Measurements from ENCODE around the gene GNA14.
"Not testable (repeated sequence)": the region's sequence is repeated elsewhere in the genome, so short reads cannot be mapped to it uniquely, and the experiment has no call there.

Gene GNA14

GRCh38 chr9:77450085-77450475 lies 198.0 kb downstream of the GNA14 start:
- no peak for DNase-seq (ENCODE audit: low read depth in 2 of 2)

GRCh38 chr9:77449240-77450084 lies 198.7 kb downstream of the GNA14 start:
- DNase-seq (ENCODE audit: low read depth in 2 of 2) = no peak

- DNase-seq (ENCODE audit: low read depth in 2 of 2) = no peak
These were observed 200.5 kb downstream of the GNA14 start for GRCh38 chr9:77447646-77448045.

GRCh38 chr9:77442436-77442835 lies 205.7 kb downstream of the GNA14 start:
- no peak for DNase-seq (ENCODE audit: low read depth in 2 of 2)

- DNase-seq (ENCODE audit: low read depth in 2 of 2) = not testable (repeated sequence)
These were observed 207.0 kb downstream of the GNA14 start for GRCh38 chr9:77441124-77441523.

GRCh38 chr9:77440057-77440456 lies 208.1 kb downstream of the GNA14 start:
- DNase-seq (ENCODE audit: low read depth in 2 of 2) = no peak

- no peak for DNase-seq (ENCODE audit: low read depth in 2 of 2)
These were observed 209.5 kb downstream of the GNA14 start for GRCh38 chr9:77438653-77439052.

GRCh38 chr9:77435688-77436087 lies 212.4 kb downstream of the GNA14 start:
- DNase-seq (ENCODE audit: low read depth in 2 of 2) = no peak

- DNase-seq (ENCODE audit: low read depth in 2 of 2) = no peak
These were observed 212.8 kb downstream of the GNA14 start for GRCh38 chr9:77435277-77435676.

GRCh38 chr9:77433675-77434445 lies 214.3 kb downstream of the GNA14 start:
- DNase-seq (ENCODE audit: low read depth in 2 of 2) = peak; percentile 5 to 21

GRCh38 chr9:77432053-77432452 lies 216.1 kb downstream of the GNA14 start:
- DNase-seq (ENCODE audit: low read depth in 2 of 2) = no peak

GRCh38 chr9:77429928-77430327 lies 218.2 kb downstream of the GNA14 start:
- DNase-seq (ENCODE audit: low read depth in 2 of 2) = no peak

- DNase-seq (ENCODE audit: low read depth in 2 of 2) = no peak
These were observed 220.7 kb downstream of the GNA14 start for GRCh38 chr9:77427256-77427927.

- DNase-seq (ENCODE audit: low read depth in 2 of 2) = no peak
These were observed 221.4 kb downstream of the GNA14 start for GRCh38 chr9:77426712-77427111.

- DNase-seq (ENCODE audit: low read depth in 2 of 2) = no peak
These were observed 223.1 kb downstream of the GNA14 start for GRCh38 chr9:77424993-77425392.

- no peak for DNase-seq (ENCODE audit: low read depth in 2 of 2)
These were observed 224.3 kb downstream of the GNA14 start for GRCh38 chr9:77423841-77424240.

GRCh38 chr9:77422969-77423368 lies 225.2 kb downstream of the GNA14 start:
- DNase-seq (ENCODE audit: low read depth in 2 of 2) = no peak

GRCh38 chr9:77421506-77422265 lies 226.4 kb downstream of the GNA14 start:
- no peak for DNase-seq (ENCODE audit: low read depth in 2 of 2)

GRCh38 chr9:77420641-77421040 lies 227.5 kb downstream of the GNA14 start:
- DNase-seq (ENCODE audit: low read depth in 2 of 2) = no peak

GRCh38 chr9:77418226-77418625 lies 229.9 kb downstream of the GNA14 start:
- no peak for DNase-seq (ENCODE audit: low read depth in 2 of 2)

- DNase-seq (ENCODE audit: low read depth in 2 of 2) = no peak
These were observed 230.6 kb downstream of the GNA14 start for GRCh38 chr9:77417566-77417965.

GRCh38 chr9:77408521-77408920 lies 239.6 kb downstream of the GNA14 start:
- DNase-seq (ENCODE audit: low read depth in 2 of 2) = not testable (repeated sequence)
